Measurements from ENCODE around the gene GDF7.

The GDF7 gene

GRCh38 chr2:20724500-20725053, 57.6 kb downstream of the GDF7 start:
- no peak overlapping the region for H3K4me3 ChIP-seq (ENCODE audit: low read depth, low read length)
- TF ChIP-seq CTCF (IDR thresholded peaks at IDR 0.05; ENCODE audit: low read depth, low read length): no peak
- no peak for DNase-seq (ENCODE audit: low read depth, low spot score)
- in situ Hi-C loops (cut with HindIII; ENCODE audit: low sequenced_read_pairs): no loop called here

GRCh38 chr2:20725782-20726181, 58.8 kb downstream of the GDF7 start:
- no peak overlapping the region for H3K4me3 ChIP-seq (ENCODE audit: low read depth, low read length)
- DNase-seq (ENCODE audit: low read depth, low spot score): no peak
- TF ChIP-seq CTCF (IDR thresholded peaks at IDR 0.05; ENCODE audit: low read depth, low read length): no peak
- in situ Hi-C loops (cut with HindIII; ENCODE audit: low sequenced_read_pairs): no loop called here

- in situ Hi-C loops (cut with HindIII; ENCODE audit: low sequenced_read_pairs): no loop called here
- TF ChIP-seq CTCF (IDR thresholded peaks at IDR 0.05; ENCODE audit: low read depth, low read length): no peak
- no peak overlapping the region for H3K4me3 ChIP-seq (ENCODE audit: low read depth, low read length)
- DNase-seq (ENCODE audit: low read depth, low spot score): no peak
These were observed 60.0 kb downstream of the GDF7 start for GRCh38 chr2:20726913-20727312.

GRCh38 chr2:20728114-20728758, 61.3 kb downstream of the GDF7 start:
- H3K4me3 ChIP-seq (ENCODE audit: low read depth, low read length): no peak overlapping the region
- in situ Hi-C loops (cut with HindIII; ENCODE audit: low sequenced_read_pairs): no loop called here
- DNase-seq (ENCODE audit: low read depth, low spot score): peak; percentile 29
- TF ChIP-seq CTCF (IDR thresholded peaks at IDR 0.05; ENCODE audit: low read depth, low read length): no peak

All from astrocyte of the spinal cord (primary cell).